Skeletal muscle cell (primary cell): ENCODE results near the gene TP53I11.

Experiments used
- DNase-seq: peaks from one replicate; pipeline ENCODE4 v3.0.0-alpha.2; 2010; ENCODE audit warnings: low read depth
- H3K4me3 ChIP-seq: 2 replicates; pipeline ENCODE4 v1.5.1; 2011; ENCODE audit warnings: low read depth, mild to moderate bottlenecking, control low read depth, low read length, moderate library complexity

The TP53I11 gene

GRCh38 chr11:44901120-44901633, 49.5 kb downstream of the TP53I11 start:
- DNase-seq: no peak
- no peak overlapping the region for H3K4me3 ChIP-seq

DNA sequence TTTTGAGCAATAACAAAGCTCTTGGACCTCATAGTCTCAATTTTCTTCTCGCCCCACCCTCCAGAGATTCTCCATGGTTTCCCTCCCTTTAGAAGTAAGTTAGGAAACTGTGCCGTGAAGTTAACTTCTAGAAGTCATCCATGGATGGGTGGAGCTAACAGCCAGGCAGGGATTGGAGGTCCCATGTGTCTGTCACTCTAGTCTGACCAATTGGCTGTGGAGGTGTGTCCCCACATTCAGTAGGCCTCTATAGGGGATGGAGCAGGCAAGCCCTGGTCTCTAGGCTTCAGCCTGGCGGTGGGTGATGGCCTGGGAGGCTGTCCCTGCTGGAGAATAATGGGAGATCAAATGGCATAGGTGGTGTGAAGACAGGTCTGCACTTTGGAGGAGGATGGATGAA, 50.7 kb downstream of the TP53I11 start:
- no peak for DNase-seq
- no peak overlapping the region for H3K4me3 ChIP-seq

- no peak for DNase-seq
- no peak overlapping the region for H3K4me3 ChIP-seq
Observed at GRCh38 chr11:44893846-44894617, 56.7 kb downstream of the TP53I11 start.

GRCh38 chr11:44893308-44893822, 57.3 kb downstream of the TP53I11 start:
- no peak for DNase-seq
- H3K4me3 ChIP-seq: no peak overlapping the region

DNA sequence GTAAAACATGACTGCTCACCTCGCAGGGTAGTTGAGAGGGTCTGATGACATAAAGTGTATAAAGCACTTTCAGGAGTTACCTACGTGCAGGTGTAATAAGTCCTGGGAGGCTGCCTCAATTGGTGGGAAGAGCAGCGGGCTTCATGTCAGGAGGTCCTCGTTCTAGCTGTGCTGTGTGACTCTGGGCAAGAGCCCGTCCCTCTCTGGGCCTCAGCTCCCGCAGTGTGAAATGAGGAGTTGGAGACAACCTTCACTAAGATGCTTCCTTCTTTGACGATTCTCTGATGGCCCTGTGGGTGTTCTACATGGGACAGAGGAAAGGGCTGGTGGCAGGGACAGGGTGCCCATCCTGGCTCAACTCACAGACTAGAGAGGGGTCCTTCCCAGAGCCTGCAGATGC, 57.8 kb downstream of the TP53I11 start:
- DNase-seq: no peak
- H3K4me3 ChIP-seq: no peak overlapping the region

- DNase-seq: no peak
- H3K4me3 ChIP-seq: no peak overlapping the region
Observed at GRCh38 chr11:44889266-44889665, 61.4 kb downstream of the TP53I11 start.

DNA sequence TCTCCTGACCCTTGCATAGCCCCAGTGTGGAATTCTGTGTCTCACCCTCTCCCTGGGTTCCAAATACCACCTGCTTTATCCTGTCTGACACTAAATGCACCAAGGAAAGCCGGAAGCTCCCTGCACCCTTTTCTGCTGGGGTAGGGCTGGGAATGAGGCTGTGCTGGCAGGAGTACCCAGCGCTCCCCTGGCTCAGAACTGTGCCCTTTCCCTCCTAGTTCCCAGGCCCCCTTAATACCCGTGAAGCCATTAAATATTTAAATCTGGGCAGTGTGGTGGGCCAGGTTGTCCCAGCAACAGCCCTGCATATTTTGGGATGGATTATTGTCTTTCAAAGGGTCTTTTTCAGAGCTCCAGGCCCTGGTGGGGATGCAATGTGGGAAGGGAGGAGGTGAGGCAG, 63.0 kb downstream of the TP53I11 start:
- no peak for DNase-seq
- no peak overlapping the region for H3K4me3 ChIP-seq

DNA sequence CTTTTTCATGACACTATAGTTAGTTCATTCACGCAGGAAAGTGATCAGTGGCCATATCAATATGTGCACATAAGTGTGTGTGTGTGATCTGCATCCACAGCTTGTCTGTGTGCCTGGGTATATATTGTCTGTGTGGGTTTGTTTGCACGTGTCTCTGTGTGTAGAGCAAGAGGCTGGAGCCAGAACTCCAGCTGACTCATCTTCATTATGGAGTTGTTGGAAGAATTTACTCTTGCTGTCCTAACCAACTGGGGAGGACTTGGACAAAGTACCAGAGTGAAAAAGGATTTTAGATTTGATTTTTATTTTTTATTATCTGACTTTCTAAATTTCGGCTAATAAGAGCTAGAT, 63.9 kb downstream of the TP53I11 start:
- peak; percentile 41 for DNase-seq

DNA sequence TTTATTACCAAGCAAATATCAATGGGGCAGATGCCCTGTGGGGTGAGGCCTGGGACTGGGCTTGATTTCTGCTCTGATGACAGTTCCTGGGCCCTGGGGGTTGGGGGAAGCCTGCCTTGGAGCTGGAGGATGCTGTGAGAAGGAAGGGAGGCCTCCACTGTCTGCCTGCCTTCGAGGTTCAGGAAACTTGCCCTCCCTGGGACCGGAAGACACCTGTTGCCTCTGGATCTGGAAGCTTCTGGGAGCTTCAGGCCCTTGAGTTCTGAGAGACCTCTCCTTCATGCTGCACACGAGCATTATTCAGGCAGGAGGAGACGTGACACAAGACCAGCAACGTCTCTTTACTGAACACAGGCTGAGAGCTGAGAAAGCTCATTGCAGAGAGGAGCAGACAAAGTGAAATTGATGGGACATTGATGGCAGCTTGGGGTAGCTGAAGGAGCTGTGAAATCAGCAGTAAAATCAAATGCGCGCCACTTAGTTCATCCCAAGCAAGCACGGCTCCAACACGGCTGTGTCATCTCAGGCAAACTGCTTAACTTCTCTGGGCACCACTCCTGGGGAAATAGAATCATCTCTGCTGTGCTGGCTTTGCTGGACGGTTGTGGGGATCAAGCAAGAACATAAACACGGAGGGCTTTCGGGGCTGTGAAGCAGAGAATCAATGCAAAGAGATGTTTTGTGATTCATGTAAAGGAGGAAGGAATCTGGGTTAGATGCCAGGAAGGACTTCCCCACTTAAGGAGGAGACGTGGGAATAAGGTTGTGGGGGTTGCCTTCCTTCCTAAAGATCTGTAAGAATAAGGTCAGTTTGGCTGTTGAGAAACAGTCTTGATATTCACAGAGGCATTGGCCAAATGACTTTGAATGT, 64.5 kb downstream of the TP53I11 start:
- no peak overlapping the region for H3K4me3 ChIP-seq
- no peak for DNase-seq

More for the DNA sequence above, 63.9 kb downstream of the TP53I11 start:
- no peak overlapping the region for H3K4me3 ChIP-seq

- no peak overlapping the region for H3K4me3 ChIP-seq
- no peak for DNase-seq
Observed at GRCh38 chr11:44885065-44885810, 65.4 kb downstream of the TP53I11 start.

DNA sequence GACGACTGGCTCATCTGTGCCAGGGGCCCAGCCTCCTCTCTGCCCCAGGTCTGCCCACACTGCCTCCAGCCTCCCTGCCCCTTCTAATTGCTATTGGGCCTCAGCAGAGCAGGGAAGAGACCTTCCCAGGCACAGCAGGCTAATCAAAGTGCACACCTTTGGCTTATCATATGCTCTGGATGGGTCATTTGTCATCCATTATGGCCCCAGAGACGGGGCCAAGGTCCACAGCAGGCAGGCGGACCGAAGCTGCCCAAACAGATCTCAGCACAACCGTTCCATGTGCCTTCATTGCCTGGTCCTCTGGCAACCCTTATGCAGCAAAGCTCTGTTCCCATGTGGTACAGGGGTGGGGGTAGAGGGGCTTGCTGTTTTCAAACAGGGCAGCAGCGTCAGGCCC, 66.6 kb downstream of the TP53I11 start:
- no peak for DNase-seq
- H3K4me3 ChIP-seq: no peak overlapping the region

DNA sequence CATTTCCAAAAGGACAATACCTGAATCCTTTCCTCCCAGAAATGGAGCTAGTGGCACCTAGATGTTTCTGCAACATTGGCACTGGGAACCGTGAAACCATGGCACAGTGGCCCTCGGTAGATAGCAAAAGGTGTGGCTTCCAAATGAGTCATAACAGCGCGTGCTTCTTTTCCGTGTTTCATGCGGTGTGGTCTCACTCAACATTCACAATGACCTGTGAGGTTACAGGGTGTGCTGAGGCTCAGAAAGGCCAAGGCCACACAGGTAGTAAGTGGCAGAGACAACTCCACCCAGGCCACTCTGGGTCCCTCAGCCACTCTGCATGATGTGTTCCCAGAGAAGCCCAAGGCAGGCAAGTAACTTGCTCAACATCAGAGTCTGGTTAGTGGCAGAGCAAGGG, 67.4 kb downstream of the TP53I11 start:
- no peak for DNase-seq
- no peak overlapping the region for H3K4me3 ChIP-seq
